Measurements from ENCODE around the gene ECHDC3.

Gene ECHDC3

GRCh38 chr10:11714750-11715365 is 27.3 kb upstream of the ECHDC3 start:
- H3K27ac ChIP-seq (ENCODE audit: extremely low read depth, low read depth, low read length): no peak overlapping the region
- TF ChIP-seq ZNF626 (tag by site-specific recombination; IDR thresholded peaks at IDR 0.05) (no peak), ZNF701 (tag by site-specific recombination; IDR thresholded peaks at IDR 0.05) (no peak), ZNF138 (tag by site-specific recombination; IDR thresholded peaks at IDR 0.05; ENCODE audit: borderline replicate concordance) (no peak), ZSCAN18 (tag by site-specific recombination; IDR thresholded peaks at IDR 0.05) (no peak), ZIC2 (tag by site-specific recombination; IDR thresholded peaks at IDR 0.05) (peak; percentile 64), ZNF660 (tag by site-specific recombination; IDR thresholded peaks at IDR 0.05) (no peak), ZNF830 (tag by site-specific recombination; IDR thresholded peaks at IDR 0.05; ENCODE audit: low read depth) (no peak), ZNF785 (tag by site-specific recombination; IDR thresholded peaks at IDR 0.05) (no peak), ZNF174 (tag by site-specific recombination; IDR thresholded peaks at IDR 0.05) (no peak), ZNF223 (tag by site-specific recombination; IDR thresholded peaks at IDR 0.05) (peak; percentile 47; the same call in 1 of the 2 replicates), ZNF302 (tag by site-specific recombination; IDR thresholded peaks at IDR 0.05; ENCODE audit: low read depth) (no peak), ZNF394 (tag by site-specific recombination; IDR thresholded peaks at IDR 0.05; ENCODE audit: borderline replicate concordance) (no peak), PRDM1 (tag by site-specific recombination; IDR thresholded peaks at IDR 0.05) (no peak), ZNF2 (tag by site-specific recombination; IDR thresholded peaks at IDR 0.05) (no peak), ZNF23 (tag by site-specific recombination; IDR thresholded peaks at IDR 0.05; ENCODE audit: borderline replicate concordance) (no peak)
- H3K36me3 ChIP-seq (ENCODE audit: control insufficient read depth in 2 of 2, insufficient read depth in 1 of 2, low read length in 2 of 2): no peaks in the 10 kb centered on the region
- ChIA-PET CTCF (no interaction called here), POLR2A (interaction anchor here (0.6 kb wide), 1 partner anchor 276 kb away, joined by 7 read pairs; no protein-coding TSS in a partner anchor)
- H3K9me3 ChIP-seq (ENCODE audit: control insufficient read depth, insufficient read depth, low read depth, low read length): no peaks in the 10 kb centered on the region
- H3K4me1 ChIP-seq (ENCODE audit: control insufficient read depth, insufficient read depth, low read length): no peaks in the 10 kb centered on the region
- H3K4me3 ChIP-seq (ENCODE audit: low read depth, low read length): no peak overlapping the region

- TF ChIP-seq ZNF600 (tag by site-specific recombination; IDR thresholded peaks at IDR 0.05) (no peak), ZSCAN5A (tag by site-specific recombination; IDR thresholded peaks at IDR 0.05) (no peak), ZNF558 (tag by site-specific recombination; IDR thresholded peaks at IDR 0.05) (no peak), ZNF830 (tag by site-specific recombination; IDR thresholded peaks at IDR 0.05; ENCODE audit: low read depth) (no peak), ZNF426 (tag by site-specific recombination; IDR thresholded peaks at IDR 0.05) (no peak), ZNF169 (tag by site-specific recombination; IDR thresholded peaks at IDR 0.05) (no peak), ZNF140 (tag by site-specific recombination; IDR thresholded peaks at IDR 0.05) (no peak), ZNF776 (tag by site-specific recombination; IDR thresholded peaks at IDR 0.05; ENCODE audit: borderline replicate concordance) (no peak), ZNF266 (tag by site-specific recombination; IDR thresholded peaks at IDR 0.05; ENCODE audit: low read depth) (no peak), MZF1 (tag by site-specific recombination; IDR thresholded peaks at IDR 0.05; ENCODE audit: borderline replicate concordance) (no peak), EGR2 (tag by site-specific recombination; IDR thresholded peaks at IDR 0.05; ENCODE audit: low read depth) (no peak), ZNF155 (tag by site-specific recombination; IDR thresholded peaks at IDR 0.05) (no peak), ZSCAN30 (tag by site-specific recombination; IDR thresholded peaks at IDR 0.05) (no peak)
- Histone ChIP-seq H3K36me3 (ENCODE audit: control insufficient read depth in 2 of 2, insufficient read depth in 1 of 2, low read length in 2 of 2) (no peaks in the 10 kb centered on the region), H3K4me3 (ENCODE audit: low read depth, low read length) (no peak overlapping the region), H3K27ac (ENCODE audit: extremely low read depth, low read depth, low read length) (no peak overlapping the region), H3K9me3 (ENCODE audit: control insufficient read depth, insufficient read depth, low read depth, low read length) (no peaks in the 10 kb centered on the region), H3K4me1 (ENCODE audit: control insufficient read depth, insufficient read depth, low read length) (no peaks in the 10 kb centered on the region)
- ChIA-PET POLR2A (no interaction called here), CTCF (interaction anchor here (0.6 kb wide), 1 partner anchor 9 kb away, joined by 7 read pairs; no protein-coding TSS in a partner anchor)
Measured at GRCh38 chr10:11715815-11716494, 26.2 kb upstream of the ECHDC3 start.

Data from HEK293 (cell line).